Hematopoietic multipotent progenitor cell treated with erythropoietin and hydrocortisone succinate and interleukin-3 and kit ligand, for 6 days (in vitro differentiated cells): ENCODE results near the gene NLRC5.
A peak's percentile ranks its signal among the peaks of the same experiment; 100 is the strongest.
"Not testable (repeated sequence)": the region's sequence is repeated elsewhere in the genome, so short reads cannot be mapped to it uniquely, and the experiment has no call there.

Experiments
- DNase-seq: peaks from one replicate; pipeline ENCODE4 v3.0.0-alpha.2; 2015

The NLRC5 gene

GRCh38 chr16:57054338-57054737, 65.0 kb downstream of the NLRC5 start:
- no peak for DNase-seq

GRCh38 chr16:57054771-57055170, 65.4 kb downstream of the NLRC5 start:
- DNase-seq, result no peak

- DNase-seq, result no peak
Measured at GRCh38 chr16:57055671-57056070, 66.3 kb downstream of the NLRC5 start.

GRCh38 chr16:57058291-57058861, 69.0 kb downstream of the NLRC5 start:
- DNase-seq, result no peak

GRCh38 chr16:57060323-57061083, 71.1 kb downstream of the NLRC5 start:
- no peak for DNase-seq

- no peak for DNase-seq
Measured at GRCh38 chr16:57061084-57061905, 71.9 kb downstream of the NLRC5 start.

- no peak for DNase-seq
Measured at GRCh38 chr16:57062329-57062728, 73.0 kb downstream of the NLRC5 start.

- not testable (repeated sequence) for DNase-seq
Measured at GRCh38 chr16:57063189-57063588, 73.8 kb downstream of the NLRC5 start.

GRCh38 chr16:57064995-57065394, 75.6 kb downstream of the NLRC5 start:
- no peak for DNase-seq

- no peak for DNase-seq
Measured at GRCh38 chr16:57066625-57067024, 77.3 kb downstream of the NLRC5 start.

GRCh38 chr16:57067347-57067746, 78.0 kb downstream of the NLRC5 start:
- no peak for DNase-seq

- no peak for DNase-seq
Measured at GRCh38 chr16:57069053-57069452, 79.7 kb downstream of the NLRC5 start.

- DNase-seq, result peak; percentile 46
Measured at GRCh38 chr16:57069635-57070370, 80.4 kb downstream of the NLRC5 start.

GRCh38 chr16:57070424-57070823, 81.1 kb downstream of the NLRC5 start:
- DNase-seq, result no peak

- DNase-seq, result not testable (repeated sequence)
Measured at GRCh38 chr16:57071081-57071732, 81.8 kb downstream of the NLRC5 start.

GRCh38 chr16:57071831-57072582, 82.7 kb downstream of the NLRC5 start:
- no peak for DNase-seq

GRCh38 chr16:57072616-57073275, 83.4 kb downstream of the NLRC5 start:
- DNase-seq, result no peak

GRCh38 chr16:57077714-57078113, 88.4 kb downstream of the NLRC5 start:
- DNase-seq, result no peak

- DNase-seq, result no peak
Measured at GRCh38 chr16:57081744-57082143, 92.4 kb downstream of the NLRC5 start.

GRCh38 chr16:57082664-57083063, 93.3 kb downstream of the NLRC5 start:
- no peak for DNase-seq

GRCh38 chr16:57083485-57084126, 94.2 kb downstream of the NLRC5 start:
- DNase-seq, result no peak
